ENCODE data around the gene PDZRN3. TPM values are rescaled to one million over a fixed set of nuclear protein-coding genes. Genes with fewer than 3 reads are reported as not detected.

The PDZRN3 gene
- total RNA-seq, 1 donor from 2014 or later: not detected

GRCh38 chr3:73525591-73525990 is 99.2 kb downstream of the PDZRN3 start:
- Mint-ChIP-seq H3K27me3 (no peaks in the 10 kb centered on the region), H3K36me3 (ENCODE audit: low read depth) (no peaks in the 10 kb centered on the region), H3K4me3 (no peak overlapping the region), H3K9me3 (no peaks in the 10 kb centered on the region), H3K4me1 (no peaks in the 10 kb centered on the region), H3K27ac (no peak overlapping the region)
- DNase-seq: no peak
- intact Hi-C loops (cut with micrococcal nuclease): no loop called here

- Mint-ChIP-seq H3K27ac (no peak overlapping the region), H3K9me3 (no peaks in the 10 kb centered on the region), H3K36me3 (ENCODE audit: low read depth) (no peaks in the 10 kb centered on the region), H3K4me1 (no peaks in the 10 kb centered on the region), H3K4me3 (no peak overlapping the region), H3K27me3 (no peaks in the 10 kb centered on the region)
- no peak for DNase-seq
- intact Hi-C loops (cut with micrococcal nuclease): no loop called here
Measured at GRCh38 chr3:73523661-73524060, 101.1 kb downstream of the PDZRN3 start.

- DNase-seq: no peak
- intact Hi-C loops (cut with micrococcal nuclease): no loop called here
- Mint-ChIP-seq H3K27ac (no peak overlapping the region), H3K36me3 (ENCODE audit: low read depth) (no peaks in the 10 kb centered on the region), H3K4me1 (no peaks in the 10 kb centered on the region), H3K27me3 (no peaks in the 10 kb centered on the region), H3K4me3 (no peak overlapping the region), H3K9me3 (no peaks in the 10 kb centered on the region)
Measured at GRCh38 chr3:73521734-73522336, 102.9 kb downstream of the PDZRN3 start.

GRCh38 chr3:73520931-73521461 is 103.7 kb downstream of the PDZRN3 start:
- Mint-ChIP-seq H3K9me3 (no peaks in the 10 kb centered on the region), H3K4me1 (no peaks in the 10 kb centered on the region), H3K4me3 (no peak overlapping the region), H3K27ac (no peak overlapping the region), H3K36me3 (ENCODE audit: low read depth) (no peaks in the 10 kb centered on the region), H3K27me3 (no peaks in the 10 kb centered on the region)
- DNase-seq: no peak
- intact Hi-C loops (cut with micrococcal nuclease): no loop called here

- no peak overlapping the region for H3K27ac Mint-ChIP-seq
- no peaks in the 10 kb centered on the region for H3K36me3 Mint-ChIP-seq (ENCODE audit: low read depth)
Measured at GRCh38 chr3:73516631-73517030, 108.1 kb downstream of the PDZRN3 start.

GRCh38 chr3:73513260-73513659 is 111.5 kb downstream of the PDZRN3 start:
- Mint-ChIP-seq H3K27me3 (no peaks in the 10 kb centered on the region), H3K9me3 (no peaks in the 10 kb centered on the region), H3K4me3 (no peak overlapping the region), H3K4me1 (no peaks in the 10 kb centered on the region), H3K27ac (no peak overlapping the region), H3K36me3 (ENCODE audit: low read depth) (no peaks in the 10 kb centered on the region)
- intact Hi-C loops (cut with micrococcal nuclease): no loop called here
- DNase-seq: no peak

More at GRCh38 chr3:73516631-73517030, 108.1 kb downstream of the PDZRN3 start:
- Mint-ChIP-seq H3K27me3 (no peaks in the 10 kb centered on the region), H3K9me3 (no peaks in the 10 kb centered on the region), H3K4me3 (no peak overlapping the region), H3K4me1 (no peaks in the 10 kb centered on the region)
- intact Hi-C loops (cut with micrococcal nuclease): no loop called here
- no peak for DNase-seq

- Mint-ChIP-seq H3K9me3 (no peaks in the 10 kb centered on the region), H3K27ac (no peak overlapping the region), H3K4me3 (no peak overlapping the region), H3K36me3 (ENCODE audit: low read depth) (no peaks in the 10 kb centered on the region), H3K27me3 (no peaks in the 10 kb centered on the region), H3K4me1 (no peaks in the 10 kb centered on the region)
- intact Hi-C loops (cut with micrococcal nuclease): no loop called here
- DNase-seq: no peak
Measured at GRCh38 chr3:73511571-73512525, 112.9 kb downstream of the PDZRN3 start.

- Mint-ChIP-seq H3K4me1 (no peaks in the 10 kb centered on the region), H3K4me3 (no peak overlapping the region), H3K27me3 (no peaks in the 10 kb centered on the region), H3K27ac (no peak overlapping the region), H3K36me3 (ENCODE audit: low read depth) (no peaks in the 10 kb centered on the region), H3K9me3 (no peaks in the 10 kb centered on the region)
- intact Hi-C loops (cut with micrococcal nuclease): no loop called here
- DNase-seq: no peak
Measured at GRCh38 chr3:73510784-73511183, 114.0 kb downstream of the PDZRN3 start.

- no peak for DNase-seq
- no peak overlapping the region for H3K4me3 Mint-ChIP-seq
- H3K36me3 Mint-ChIP-seq (ENCODE audit: low read depth): no peaks in the 10 kb centered on the region
- no peaks in the 10 kb centered on the region for H3K27me3 Mint-ChIP-seq
- no peaks in the 10 kb centered on the region for H3K4me1 Mint-ChIP-seq
- H3K27ac Mint-ChIP-seq: no peak overlapping the region
- intact Hi-C loops (cut with micrococcal nuclease): no loop called here
- H3K9me3 Mint-ChIP-seq: no peaks in the 10 kb centered on the region
Measured at GRCh38 chr3:73510334-73510733, 114.4 kb downstream of the PDZRN3 start.

GRCh38 chr3:73509816-73510215 is 114.9 kb downstream of the PDZRN3 start:
- intact Hi-C loops (cut with micrococcal nuclease): no loop called here
- Mint-ChIP-seq H3K4me3 (no peak overlapping the region), H3K9me3 (no peaks in the 10 kb centered on the region), H3K4me1 (no peaks in the 10 kb centered on the region), H3K27me3 (no peaks in the 10 kb centered on the region), H3K27ac (no peak overlapping the region), H3K36me3 (ENCODE audit: low read depth) (no peaks in the 10 kb centered on the region)
- no peak for DNase-seq

- Mint-ChIP-seq H3K27ac (no peak overlapping the region), H3K9me3 (no peaks in the 10 kb centered on the region), H3K36me3 (ENCODE audit: low read depth) (no peaks in the 10 kb centered on the region), H3K27me3 (no peaks in the 10 kb centered on the region), H3K4me3 (no peak overlapping the region), H3K4me1 (no peaks in the 10 kb centered on the region)
- DNase-seq: no peak
- intact Hi-C loops (cut with micrococcal nuclease): no loop called here
Measured at GRCh38 chr3:73509066-73509465, 115.7 kb downstream of the PDZRN3 start.

GRCh38 chr3:73508330-73508954 is 116.3 kb downstream of the PDZRN3 start:
- DNase-seq: peak; percentile 71
- intact Hi-C loops (cut with micrococcal nuclease): no loop called here
- Mint-ChIP-seq H3K4me1 (no peaks in the 10 kb centered on the region), H3K9me3 (no peaks in the 10 kb centered on the region), H3K27me3 (peaks cover 2% of the 10 kb centered on the region), H3K4me3 (no peak overlapping the region), H3K36me3 (ENCODE audit: low read depth) (no peaks in the 10 kb centered on the region), H3K27ac (no peak overlapping the region)

GRCh38 chr3:73504852-73505251 is 119.9 kb downstream of the PDZRN3 start:
- H3K27me3 Mint-ChIP-seq: peaks cover 4% of the 10 kb centered on the region
- no peak overlapping the region for H3K4me3 Mint-ChIP-seq
- H3K27ac Mint-ChIP-seq: no peak overlapping the region
- no peaks in the 10 kb centered on the region for H3K36me3 Mint-ChIP-seq (ENCODE audit: low read depth)
- intact Hi-C loops (cut with micrococcal nuclease): no loop called here
- H3K4me1 Mint-ChIP-seq: no peaks in the 10 kb centered on the region
- no peaks in the 10 kb centered on the region for H3K9me3 Mint-ChIP-seq
- no peak for DNase-seq

GRCh38 chr3:73504239-73504638 is 120.5 kb downstream of the PDZRN3 start:
- DNase-seq: no peak
- H3K27me3 Mint-ChIP-seq: peaks cover 4% of the 10 kb centered on the region
- no peak overlapping the region for H3K27ac Mint-ChIP-seq
- H3K9me3 Mint-ChIP-seq: no peaks in the 10 kb centered on the region
- H3K4me3 Mint-ChIP-seq: no peak overlapping the region
- intact Hi-C loops (cut with micrococcal nuclease): no loop called here
- H3K4me1 Mint-ChIP-seq: no peaks in the 10 kb centered on the region
- no peaks in the 10 kb centered on the region for H3K36me3 Mint-ChIP-seq (ENCODE audit: low read depth)
